Mesenchymal stem cell (in vitro differentiated cells and primary cell): ENCODE results near the gene MBNL2.

Experiments
- DNase-seq: peaks from one replicate; pipeline ENCODE4 v3.0.0-alpha.2; 2013
- H2AFZ ChIP-seq: one replicate; pipeline ENCODE4 v1.6.1; 2013; ENCODE audit warnings: low read depth, mild to moderate bottlenecking, control low read depth, inconsistent platforms, low read length, moderate library complexity
- H2AK5ac ChIP-seq: 2 replicates; pipeline ENCODE4 v1.6.1; 2013; ENCODE audit warnings: low read length, moderate library complexity, mild to moderate bottlenecking, inconsistent platforms; ENCODE audit not compliant: severe bottlenecking
- H2BK120ac ChIP-seq: one replicate; pipeline ENCODE4 v1.6.1; 2013; ENCODE audit warnings: low read depth, mild to moderate bottlenecking, inconsistent platforms, low read length, moderate library complexity
- H2BK12ac ChIP-seq, 2 experiments: one replicate each; pipeline ENCODE4 v1.6.1; 2013; ENCODE audit warnings: inconsistent platforms in 2 of 2, low read length in 2 of 2, mild to moderate bottlenecking in 2 of 2, moderate library complexity in 2 of 2, control low read depth in 1 of 2
- H2BK15ac ChIP-seq: one replicate; pipeline ENCODE4 v1.6.1; 2013; ENCODE audit warnings: mild to moderate bottlenecking, low read depth, inconsistent platforms; ENCODE audit not compliant: poor library complexity, severe bottlenecking
- H2BK5ac ChIP-seq: 2 replicates; pipeline ENCODE4 v1.6.1; 2013; ENCODE audit warnings: low read depth, mild to moderate bottlenecking, low read length, control low read depth, inconsistent platforms; ENCODE audit not compliant: poor library complexity, severe bottlenecking
- H3K14ac ChIP-seq, 2 experiments: one replicate each; pipeline ENCODE4 v1.6.1; 2013; ENCODE audit warnings: inconsistent platforms in 2 of 2, low read length in 2 of 2, control low read depth in 1 of 2, mild to moderate bottlenecking in 1 of 2, moderate library complexity in 1 of 2
- H3K18ac ChIP-seq, 2 experiments: one replicate each; pipeline ENCODE4 v1.6.1; 2013; ENCODE audit warnings: inconsistent platforms in 2 of 2, low read length in 2 of 2, control low read depth in 1 of 2, low read depth in 1 of 2, mild to moderate bottlenecking in 1 of 2
- H3K23ac ChIP-seq, 2 experiments: one replicate each; pipeline ENCODE4 v1.6.1; 2013; ENCODE audit warnings: inconsistent platforms in 2 of 2, low read length in 2 of 2, mild to moderate bottlenecking in 2 of 2, moderate library complexity in 2 of 2, control low read depth in 1 of 2
- H3K27ac ChIP-seq: 2 replicates; pipeline ENCODE4 v1.5.1; 2013; ENCODE audit warnings: mild to moderate bottlenecking, moderate library complexity, low read length, control low read depth, inconsistent platforms; ENCODE audit not compliant: poor library complexity, severe bottlenecking
- H3K27me3 ChIP-seq, 2 experiments: 2 replicates each; pipeline versions ENCODE4 v1.6.1 to v1.7.0; 2013; ENCODE audit warnings: low read length in 2 of 2, mild to moderate bottlenecking in 2 of 2, moderate library complexity in 2 of 2, control low read depth in 1 of 2, inconsistent platforms in 1 of 2; ENCODE audit not compliant: control insufficient read depth in 1 of 2, insufficient read depth in 1 of 2
- H3K36me3 ChIP-seq, 2 experiments: 2 replicates each; pipeline versions ENCODE4 v1.6.1 to v1.7.0; 2013; ENCODE audit warnings: low read length in 2 of 2, control low read depth in 1 of 2, inconsistent platforms in 1 of 2, low read depth in 1 of 2, mild to moderate bottlenecking in 1 of 2; ENCODE audit not compliant: insufficient read depth in 2 of 2, control insufficient read depth in 1 of 2
- H3K4ac ChIP-seq, 2 experiments: one replicate each; pipeline ENCODE4 v1.6.1; 2013; ENCODE audit warnings: inconsistent platforms in 2 of 2, low read length in 2 of 2, mild to moderate bottlenecking in 2 of 2, moderate library complexity in 2 of 2, control low read depth in 1 of 2, low read depth in 1 of 2
- H3K4me1 ChIP-seq: 2 replicates; pipeline ENCODE4 v1.6.1; 2013; ENCODE audit warnings: low read depth, low read length, control low read depth; ENCODE audit not compliant: control insufficient read depth, insufficient read depth
- H3K4me2 ChIP-seq: 2 replicates; pipeline ENCODE4 v1.6.1; 2013; ENCODE audit warnings: low read length, mild to moderate bottlenecking, inconsistent platforms; ENCODE audit not compliant: poor library complexity, severe bottlenecking
- H3K4me3 ChIP-seq, 2 experiments: 2 replicates each; pipeline versions ENCODE4 v1.5.1 to v1.7.0; 2013; ENCODE audit warnings: low read length in 2 of 2, mild to moderate bottlenecking in 2 of 2, control low read depth in 1 of 2, low read depth in 1 of 2; ENCODE audit not compliant: insufficient read depth in 1 of 2
- H3K79me1 ChIP-seq: replicated peaks from 2 replicates; pipeline ENCODE4 v1.6.1; 2013; ENCODE audit warnings: mild to moderate bottlenecking, control low read depth, low read length, inconsistent platforms; ENCODE audit not compliant: poor library complexity, severe bottlenecking
- H3K9ac ChIP-seq: 2 replicates; pipeline ENCODE4 v1.7.0; 2013; ENCODE audit warnings: mild to moderate bottlenecking, low read length, moderate library complexity
- H3K9me3 ChIP-seq: 2 replicates; pipeline ENCODE4 v1.7.0; 2013; ENCODE audit warnings: mild to moderate bottlenecking, low read length; ENCODE audit not compliant: control insufficient read depth
- H4K8ac ChIP-seq: one replicate; pipeline ENCODE4 v1.6.1; 2013; ENCODE audit warnings: inconsistent platforms, mild to moderate bottlenecking, low read length, moderate library complexity
- H4K91ac ChIP-seq: one replicate; pipeline ENCODE4 v1.6.1; 2013; ENCODE audit warnings: mild to moderate bottlenecking, low read length, inconsistent platforms
- WGBS: methylation state at CpG from one replicate; pipeline ENCODE4 v1.1.7; 2013; ENCODE audit warnings: mixed read lengths; 5-methylcytosine and 5-hydroxymethylcytosine counted together

Gene MBNL2

DNA sequence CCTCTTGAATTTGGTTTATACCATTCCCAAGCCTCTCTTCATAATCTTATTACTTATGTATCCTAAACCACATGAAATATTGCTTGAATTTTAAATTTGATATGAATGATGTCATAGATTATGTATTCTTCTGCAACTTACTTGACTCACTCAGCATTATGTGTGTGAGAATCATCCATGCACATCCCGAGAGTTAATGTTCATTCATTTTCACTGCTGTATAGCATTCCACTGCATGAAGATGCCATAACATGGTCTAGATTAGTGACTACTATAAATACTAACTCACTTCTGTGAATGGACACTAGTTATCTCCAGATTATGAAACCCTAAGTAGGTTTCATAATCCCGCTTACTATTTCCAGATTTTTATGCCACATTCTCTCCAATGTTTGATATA lies 186.8 kb downstream of the MBNL2 start:
- no peak overlapping the region for H3K14ac ChIP-seq
- no peak for DNase-seq
- H3K4me2 ChIP-seq, result no peak overlapping the region
- H3K9ac ChIP-seq, result no peak overlapping the region
- H3K4ac ChIP-seq, result no peak overlapping the region
- no peak overlapping the region for H3K4me3 ChIP-seq
- H3K18ac ChIP-seq, result no peak overlapping the region
- WGBS, result no CpG with 5 or more reads among the region's 2 CpGs
- no peak overlapping the region for H4K91ac ChIP-seq
- H3K4me1 ChIP-seq, result peaks cover 2% of the 10 kb centered on the region
- no peaks in the 10 kb centered on the region for H3K79me1 ChIP-seq
- no peak overlapping the region for H2BK15ac ChIP-seq
- H3K23ac ChIP-seq, result no peak overlapping the region
- no peak overlapping the region for H2BK120ac ChIP-seq
- H2BK12ac ChIP-seq, result no peak overlapping the region
- H2AK5ac ChIP-seq, result no peak overlapping the region
- H3K9me3 ChIP-seq, result no peaks in the 10 kb centered on the region
- H3K27me3 ChIP-seq, result no peaks in the 10 kb centered on the region
- no peak overlapping the region for H4K8ac ChIP-seq
- H2AFZ ChIP-seq, result no peak overlapping the region
- no peak overlapping the region for H2BK5ac ChIP-seq
- H3K36me3 ChIP-seq, result no peaks in the 10 kb centered on the region
- H3K27ac ChIP-seq, result no peak overlapping the region

DNA sequence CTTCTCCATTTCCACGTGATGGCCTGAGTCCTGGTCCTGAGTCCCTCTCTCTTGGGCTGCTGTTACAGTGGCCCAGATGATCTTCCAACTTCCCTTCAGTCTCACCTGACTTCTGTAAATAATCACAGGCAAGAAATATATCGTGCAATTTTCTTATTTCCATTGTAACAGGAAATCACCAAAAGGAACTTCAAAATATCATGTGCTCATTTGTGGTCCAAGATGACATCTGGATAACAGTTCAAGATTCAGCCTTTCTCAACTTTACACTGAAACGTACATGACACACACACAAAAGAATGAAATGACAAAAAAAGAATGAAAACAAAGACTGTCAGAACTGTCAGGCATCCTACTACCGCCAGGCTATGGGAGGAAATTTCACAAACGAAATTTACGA lies 189.9 kb downstream of the MBNL2 start:
- no peak overlapping the region for H2BK5ac ChIP-seq
- H2AFZ ChIP-seq, result no peak overlapping the region
- no peak overlapping the region for H2AK5ac ChIP-seq
- no peaks in the 10 kb centered on the region for H3K79me1 ChIP-seq
- H3K27ac ChIP-seq, result no peak overlapping the region
- H2BK120ac ChIP-seq, result no peak overlapping the region
- H3K4ac ChIP-seq, result no peak overlapping the region
- no peaks in the 10 kb centered on the region for H3K9me3 ChIP-seq
- H3K27me3 ChIP-seq, result no peaks in the 10 kb centered on the region
- WGBS, result 86% methylated on average over 6 of the region's 6 CpGs
- no peak for DNase-seq
- no peak overlapping the region for H3K4me3 ChIP-seq
- no peak overlapping the region for H3K23ac ChIP-seq
- H3K4me1 ChIP-seq, result no peaks in the 10 kb centered on the region
- H3K36me3 ChIP-seq, result no peaks in the 10 kb centered on the region
- H2BK12ac ChIP-seq, result no peak overlapping the region
- H3K4me2 ChIP-seq, result no peak overlapping the region
- H4K91ac ChIP-seq, result no peak overlapping the region
- H3K18ac ChIP-seq, result no peak overlapping the region
- H2BK15ac ChIP-seq, result no peak overlapping the region
- no peak overlapping the region for H4K8ac ChIP-seq
- H3K9ac ChIP-seq, result no peak overlapping the region
- no peak overlapping the region for H3K14ac ChIP-seq

DNA sequence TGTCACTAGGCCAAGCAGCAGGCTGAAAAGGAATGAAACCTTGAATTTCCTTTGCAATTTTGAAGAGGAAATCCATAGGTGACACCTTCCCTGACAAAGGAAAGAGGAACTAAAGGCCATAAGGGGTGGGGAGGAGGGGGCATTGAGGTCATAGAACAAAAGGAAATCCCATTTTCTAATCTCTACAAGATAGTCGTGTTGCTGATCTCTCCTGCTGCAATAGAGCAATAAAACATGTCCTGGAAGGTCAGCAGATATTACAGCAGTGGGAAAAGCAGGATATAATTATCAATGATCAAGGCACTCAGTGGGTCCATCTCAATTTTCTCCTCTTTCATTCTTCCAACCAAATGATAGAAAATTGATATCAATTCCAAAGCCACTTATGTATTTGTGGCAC lies 191.6 kb downstream of the MBNL2 start:
- no peak overlapping the region for H3K4me3 ChIP-seq
- H3K79me1 ChIP-seq, result no peaks in the 10 kb centered on the region
- H3K9ac ChIP-seq, result no peak overlapping the region
- no peak overlapping the region for H2BK12ac ChIP-seq
- no peak overlapping the region for H2BK15ac ChIP-seq
- H2BK5ac ChIP-seq, result no peak overlapping the region
- no peaks in the 10 kb centered on the region for H3K36me3 ChIP-seq
- no peak overlapping the region for H2BK120ac ChIP-seq
- no peak overlapping the region for H3K18ac ChIP-seq
- no peak overlapping the region for H3K4ac ChIP-seq
- no peak overlapping the region for H2AK5ac ChIP-seq
- H3K23ac ChIP-seq, result no peak overlapping the region
- H4K91ac ChIP-seq, result no peak overlapping the region
- H3K9me3 ChIP-seq, result no peaks in the 10 kb centered on the region
- DNase-seq, result no peak
- H4K8ac ChIP-seq, result no peak overlapping the region
- 0% methylated on average over 1 of the region's 1 CpG for WGBS
- H3K27ac ChIP-seq, result no peak overlapping the region
- no peaks in the 10 kb centered on the region for H3K4me1 ChIP-seq
- no peak overlapping the region for H3K4me2 ChIP-seq
- no peaks in the 10 kb centered on the region for H3K27me3 ChIP-seq
- H3K14ac ChIP-seq, result no peak overlapping the region
- H2AFZ ChIP-seq, result no peak overlapping the region

GRCh38 chr13:97414392-97414791 lies 192.3 kb downstream of the MBNL2 start:
- H2AFZ ChIP-seq, result no peak overlapping the region
- no peak overlapping the region for H3K18ac ChIP-seq
- no peaks in the 10 kb centered on the region for H3K36me3 ChIP-seq
- H3K79me1 ChIP-seq, result no peaks in the 10 kb centered on the region
- H2BK5ac ChIP-seq, result no peak overlapping the region
- 75% methylated on average over 2 of the region's 4 CpGs for WGBS
- H3K27ac ChIP-seq, result no peak overlapping the region
- no peaks in the 10 kb centered on the region for H3K4me1 ChIP-seq
- no peak overlapping the region for H3K23ac ChIP-seq
- H3K4me3 ChIP-seq, result no peak overlapping the region
- H3K4me2 ChIP-seq, result no peak overlapping the region
- H2BK12ac ChIP-seq, result no peak overlapping the region
- H3K9me3 ChIP-seq, result no peaks in the 10 kb centered on the region
- H2AK5ac ChIP-seq, result no peak overlapping the region
- H3K27me3 ChIP-seq, result no peaks in the 10 kb centered on the region
- no peak overlapping the region for H4K91ac ChIP-seq
- no peak overlapping the region for H3K14ac ChIP-seq
- H3K9ac ChIP-seq, result no peak overlapping the region
- no peak overlapping the region for H2BK15ac ChIP-seq
- H2BK120ac ChIP-seq, result no peak overlapping the region
- H4K8ac ChIP-seq, result no peak overlapping the region
- no peak for DNase-seq
- H3K4ac ChIP-seq, result no peak overlapping the region
